ENCODE data around the gene EPB41L4B.

Gene EPB41L4B

DNA sequence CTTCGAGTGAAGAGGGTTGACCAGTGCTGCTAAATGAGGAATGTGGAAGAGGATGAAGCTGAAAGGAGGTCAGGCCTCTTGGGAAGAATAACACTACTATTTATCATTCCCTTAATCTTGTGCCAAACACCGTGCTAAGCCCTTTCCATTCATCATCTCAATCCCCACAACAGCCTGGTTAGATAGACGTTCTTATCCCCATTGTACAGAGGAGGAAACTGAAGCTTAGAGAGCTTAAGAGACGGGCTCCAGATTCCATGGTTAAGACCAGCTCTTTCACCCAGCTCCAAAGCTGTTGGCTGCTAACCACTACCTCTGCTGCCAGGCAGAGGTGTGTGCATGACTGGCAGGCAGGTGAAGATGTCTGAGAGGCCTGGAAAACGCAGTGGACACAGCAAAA, 868 bp upstream of the EPB41L4B start:
- H3K4me3 ChIP-seq (ENCODE audit: extremely low read depth, insufficient read depth, low read length, poor library complexity, severe bottlenecking): no peak overlapping the region
- H3K9me3 ChIP-seq (ENCODE audit: control insufficient read depth, low read length): no peaks in the 10 kb centered on the region
- H3K36me3 ChIP-seq (ENCODE audit: control insufficient read depth, insufficient read depth, low read length): no peaks in the 10 kb centered on the region
- no peak overlapping the region for H3K27ac ChIP-seq (ENCODE audit: low read depth, low read length, severe bottlenecking)
- H3K4me1 ChIP-seq (ENCODE audit: control insufficient read depth, insufficient read depth, low read length, poor library complexity, severe bottlenecking): peaks cover 6% of the 10 kb centered on the region
- WGBS, 2 experiments (ENCODE audit: insufficient coverage in 2 of 2): 67 to 83% methylated on average over 1 to 4 of the region's 5 CpGs

- 0% methylated on average over 32 to 44 of the region's 77 CpGs for WGBS, 2 experiments (ENCODE audit: insufficient coverage in 2 of 2)
- H3K36me3 ChIP-seq (ENCODE audit: control insufficient read depth, insufficient read depth, low read length): no peaks in the 10 kb centered on the region
- H3K4me1 ChIP-seq (ENCODE audit: control insufficient read depth, insufficient read depth, low read length, poor library complexity, severe bottlenecking): peaks cover 6% of the 10 kb centered on the region
- H3K4me3 ChIP-seq (ENCODE audit: extremely low read depth, insufficient read depth, low read length, poor library complexity, severe bottlenecking): no peak overlapping the region
- no peak overlapping the region for H3K27ac ChIP-seq (ENCODE audit: low read depth, low read length, severe bottlenecking)
- H3K9me3 ChIP-seq (ENCODE audit: control insufficient read depth, low read length): no peaks in the 10 kb centered on the region
Measured at GRCh38 chr9:109320331-109320741, 523 bp downstream of the EPB41L4B start.

DNA sequence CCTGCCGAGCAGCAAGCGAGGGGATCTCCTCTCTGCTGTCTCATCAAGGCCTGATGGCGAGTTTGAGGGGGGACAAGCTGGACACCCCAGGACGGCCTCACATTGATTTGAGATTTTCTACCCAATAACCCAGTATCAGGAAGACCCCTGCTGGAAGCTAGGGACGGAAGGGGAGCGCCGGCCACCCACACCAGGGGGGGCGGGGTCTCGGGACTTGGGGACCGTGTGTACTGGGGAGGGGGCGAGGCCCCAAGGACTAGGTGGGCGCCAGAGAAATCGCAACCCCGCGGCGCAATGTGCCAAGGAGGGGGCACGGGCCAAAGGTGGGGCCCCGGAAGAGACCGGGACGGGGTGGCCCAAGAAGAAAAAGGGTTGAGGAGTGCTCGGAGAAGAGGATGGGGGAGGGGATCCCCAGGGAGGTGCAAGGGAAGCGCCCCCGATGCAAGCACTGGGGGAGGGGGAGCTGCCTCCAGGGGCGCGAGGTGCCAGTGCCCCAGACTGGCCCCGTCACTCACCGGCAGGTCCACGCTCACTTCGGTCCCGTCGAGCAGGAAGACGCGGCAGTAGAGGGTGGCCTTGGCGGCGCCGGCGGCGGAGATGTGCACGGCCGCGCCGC, 1.1 kb downstream of the EPB41L4B start:
- Histone ChIP-seq H3K36me3 (ENCODE audit: control insufficient read depth, insufficient read depth, low read length) (no peaks in the 10 kb centered on the region), H3K27ac (ENCODE audit: low read depth, low read length, severe bottlenecking) (no peak overlapping the region), H3K4me3 (ENCODE audit: extremely low read depth, insufficient read depth, low read length, poor library complexity, severe bottlenecking) (peak overlapping the region; percentile 34), H3K9me3 (ENCODE audit: control insufficient read depth, low read length) (no peaks in the 10 kb centered on the region), H3K4me1 (ENCODE audit: control insufficient read depth, insufficient read depth, low read length, poor library complexity, severe bottlenecking) (peaks cover 6% of the 10 kb centered on the region)
- 3 to 5% methylated on average over 20 to 29 of the region's 42 CpGs for WGBS, 2 experiments (ENCODE audit: insufficient coverage in 2 of 2)

GRCh38 chr9:109319017-109319625, 1.7 kb downstream of the EPB41L4B start:
- WGBS, 2 experiments (ENCODE audit: insufficient coverage in 2 of 2): 9 to 12% methylated on average over 14 to 31 of the region's 41 CpGs
- peak overlapping the region; percentile 34 for H3K4me3 ChIP-seq (ENCODE audit: extremely low read depth, insufficient read depth, low read length, poor library complexity, severe bottlenecking)
- no peaks in the 10 kb centered on the region for H3K36me3 ChIP-seq (ENCODE audit: control insufficient read depth, insufficient read depth, low read length)
- H3K4me1 ChIP-seq (ENCODE audit: control insufficient read depth, insufficient read depth, low read length, poor library complexity, severe bottlenecking): peaks cover 6% of the 10 kb centered on the region
- no peaks in the 10 kb centered on the region for H3K9me3 ChIP-seq (ENCODE audit: control insufficient read depth, low read length)
- no peak overlapping the region for H3K27ac ChIP-seq (ENCODE audit: low read depth, low read length, severe bottlenecking)

DNA sequence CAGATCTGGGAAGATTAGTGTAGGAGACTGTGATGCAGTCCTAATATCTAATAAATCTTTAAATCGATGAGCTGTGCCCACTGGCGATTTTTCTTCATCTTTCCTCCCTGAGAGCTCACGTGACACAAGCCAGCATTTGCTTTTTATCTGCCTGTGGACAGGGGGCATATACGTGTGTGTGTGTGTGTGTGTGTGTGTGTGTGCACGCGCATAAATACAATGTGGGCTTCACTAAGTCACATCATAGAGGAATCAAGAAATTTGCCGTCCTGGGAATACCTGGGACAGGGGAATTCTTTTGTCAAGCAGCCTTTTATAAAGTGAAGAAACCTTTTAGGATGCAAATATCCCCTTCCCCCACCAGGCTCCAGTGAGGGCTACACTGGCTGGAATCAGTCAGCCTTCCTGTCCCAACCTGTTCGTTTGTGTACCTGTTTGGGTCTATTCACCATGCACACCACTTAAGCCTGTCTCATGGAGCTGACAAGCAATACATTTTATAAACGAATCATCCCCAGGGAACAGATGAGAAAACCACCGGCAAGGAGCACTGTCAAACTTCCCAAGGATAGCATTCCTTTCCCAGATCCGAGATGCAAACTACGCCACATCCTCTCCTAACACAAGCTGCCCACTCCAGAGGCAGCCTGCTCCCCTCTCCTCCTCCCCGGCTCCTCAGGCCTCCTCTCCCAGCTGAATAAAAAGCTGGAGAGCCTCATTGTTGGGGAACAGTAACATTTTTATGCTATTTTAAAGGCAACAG, 2.7 kb downstream of the EPB41L4B start:
- WGBS, 2 experiments (ENCODE audit: insufficient coverage in 2 of 2): 21 to 32% methylated on average over 7 to 10 of the region's 13 CpGs
- Histone ChIP-seq H3K4me3 (ENCODE audit: extremely low read depth, insufficient read depth, low read length, poor library complexity, severe bottlenecking) (no peak overlapping the region), H3K27ac (ENCODE audit: low read depth, low read length, severe bottlenecking) (no peak overlapping the region), H3K36me3 (ENCODE audit: control insufficient read depth, insufficient read depth, low read length) (no peaks in the 10 kb centered on the region), H3K4me1 (ENCODE audit: control insufficient read depth, insufficient read depth, low read length, poor library complexity, severe bottlenecking) (peaks cover 6% of the 10 kb centered on the region), H3K9me3 (ENCODE audit: control insufficient read depth, low read length) (no peaks in the 10 kb centered on the region)

GRCh38 chr9:109317311-109317978, 3.4 kb downstream of the EPB41L4B start:
- Histone ChIP-seq H3K36me3 (ENCODE audit: control insufficient read depth, insufficient read depth, low read length) (no peaks in the 10 kb centered on the region), H3K27ac (ENCODE audit: low read depth, low read length, severe bottlenecking) (no peak overlapping the region), H3K9me3 (ENCODE audit: control insufficient read depth, low read length) (no peaks in the 10 kb centered on the region), H3K4me3 (ENCODE audit: extremely low read depth, insufficient read depth, low read length, poor library complexity, severe bottlenecking) (no peak overlapping the region), H3K4me1 (ENCODE audit: control insufficient read depth, insufficient read depth, low read length, poor library complexity, severe bottlenecking) (peaks cover 6% of the 10 kb centered on the region)
- WGBS, 2 experiments (ENCODE audit: insufficient coverage in 2 of 2): 72 to 78% methylated on average over 10 to 13 of the region's 13 CpGs

DNA sequence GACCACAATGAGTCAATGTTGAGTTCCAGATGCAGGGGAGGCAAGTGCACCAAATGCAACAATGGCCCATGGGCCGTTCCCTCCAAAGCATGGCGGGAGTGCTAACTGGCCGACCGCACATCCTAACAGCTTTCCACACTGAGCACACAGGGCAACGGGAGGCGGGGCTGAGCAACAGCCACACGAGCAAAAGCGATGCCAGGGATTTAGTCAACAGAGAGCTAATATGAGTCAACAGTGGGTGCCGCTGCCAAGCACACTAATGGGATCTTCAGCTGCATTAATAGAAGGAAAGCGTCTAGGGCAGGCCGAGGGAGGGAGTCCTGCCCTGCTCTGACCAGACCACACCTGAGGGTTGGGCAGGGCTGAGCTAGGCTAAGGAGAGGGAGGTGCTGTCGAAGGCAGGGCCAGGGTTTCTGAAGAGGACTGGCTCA, 4.6 kb downstream of the EPB41L4B start:
- Histone ChIP-seq H3K4me3 (ENCODE audit: extremely low read depth, insufficient read depth, low read length, poor library complexity, severe bottlenecking) (no peak overlapping the region), H3K4me1 (ENCODE audit: control insufficient read depth, insufficient read depth, low read length, poor library complexity, severe bottlenecking) (peaks cover 6% of the 10 kb centered on the region), H3K36me3 (ENCODE audit: control insufficient read depth, insufficient read depth, low read length) (no peaks in the 10 kb centered on the region), H3K27ac (ENCODE audit: low read depth, low read length, severe bottlenecking) (no peak overlapping the region), H3K9me3 (ENCODE audit: control insufficient read depth, low read length) (no peaks in the 10 kb centered on the region)
- 85 to 89% methylated on average over 9 to 11 of the region's 12 CpGs for WGBS, 2 experiments (ENCODE audit: insufficient coverage in 2 of 2)

DNA sequence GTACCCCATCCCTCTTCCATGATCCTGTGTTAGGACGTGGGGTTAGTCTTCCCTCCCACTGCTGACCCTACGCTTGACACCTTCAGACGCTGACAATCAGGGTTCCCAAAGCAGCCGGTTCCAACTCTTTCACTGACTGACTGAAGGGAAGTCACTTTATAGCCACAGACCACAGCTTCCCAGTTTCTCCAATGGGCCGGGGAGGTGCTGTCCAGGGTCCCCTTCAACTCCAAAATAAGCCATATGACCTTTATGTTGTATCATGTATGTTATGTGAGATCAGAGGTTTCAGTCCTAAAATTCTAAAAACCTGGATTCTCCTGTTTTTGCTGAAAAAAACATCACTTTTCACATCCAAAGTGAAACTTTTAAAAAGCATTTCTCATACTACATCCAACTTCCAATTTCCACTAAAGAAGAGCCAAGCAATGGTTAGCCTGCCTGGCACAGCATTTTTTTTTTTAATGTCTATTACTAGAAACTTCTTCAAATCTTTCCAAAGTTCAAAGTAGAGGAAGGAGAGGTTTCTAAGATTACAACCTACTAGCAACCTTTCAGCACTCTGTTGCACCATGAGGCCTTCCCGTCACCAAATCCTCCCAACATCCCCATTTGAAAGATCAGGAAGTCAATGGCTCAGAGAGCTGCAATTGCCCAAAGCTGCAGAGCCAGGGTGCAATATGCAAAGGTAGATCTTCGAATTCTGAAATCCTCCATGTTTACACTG, 5.2 kb downstream of the EPB41L4B start:
- no peaks in the 10 kb centered on the region for H3K36me3 ChIP-seq (ENCODE audit: control insufficient read depth, insufficient read depth, low read length)
- H3K4me3 ChIP-seq (ENCODE audit: extremely low read depth, insufficient read depth, low read length, poor library complexity, severe bottlenecking): no peak overlapping the region
- WGBS, 2 experiments (ENCODE audit: insufficient coverage in 2 of 2): 79 to 94% methylated on average over 4 to 5 of the region's 7 CpGs
- H3K9me3 ChIP-seq (ENCODE audit: control insufficient read depth, low read length): no peaks in the 10 kb centered on the region
- no peak overlapping the region for H3K27ac ChIP-seq (ENCODE audit: low read depth, low read length, severe bottlenecking)
- peaks cover 6% of the 10 kb centered on the region for H3K4me1 ChIP-seq (ENCODE audit: control insufficient read depth, insufficient read depth, low read length, poor library complexity, severe bottlenecking)

GRCh38 chr9:109314011-109314531, 6.8 kb downstream of the EPB41L4B start:
- 58 to 78% methylated on average over 8 to 10 of the region's 13 CpGs for WGBS, 2 experiments (ENCODE audit: insufficient coverage in 2 of 2)
- Histone ChIP-seq H3K4me3 (ENCODE audit: extremely low read depth, insufficient read depth, low read length, poor library complexity, severe bottlenecking) (no peak overlapping the region), H3K27ac (ENCODE audit: low read depth, low read length, severe bottlenecking) (no peak overlapping the region), H3K4me1 (ENCODE audit: control insufficient read depth, insufficient read depth, low read length, poor library complexity, severe bottlenecking) (peaks cover 1% of the 10 kb centered on the region), H3K36me3 (ENCODE audit: control insufficient read depth, insufficient read depth, low read length) (no peaks in the 10 kb centered on the region), H3K9me3 (ENCODE audit: control insufficient read depth, low read length) (no peaks in the 10 kb centered on the region)

GRCh38 chr9:109313351-109313750, 7.5 kb downstream of the EPB41L4B start:
- no peaks in the 10 kb centered on the region for H3K4me1 ChIP-seq (ENCODE audit: control insufficient read depth, insufficient read depth, low read length, poor library complexity, severe bottlenecking)
- H3K9me3 ChIP-seq (ENCODE audit: control insufficient read depth, low read length): no peaks in the 10 kb centered on the region
- H3K27ac ChIP-seq (ENCODE audit: low read depth, low read length, severe bottlenecking): no peak overlapping the region
- H3K4me3 ChIP-seq (ENCODE audit: extremely low read depth, insufficient read depth, low read length, poor library complexity, severe bottlenecking): no peak overlapping the region
- H3K36me3 ChIP-seq (ENCODE audit: control insufficient read depth, insufficient read depth, low read length): no peaks in the 10 kb centered on the region
- WGBS, 2 experiments (ENCODE audit: insufficient coverage in 2 of 2): 100% methylated on average over 1 of the region's 4 CpGs
